HepG2 (cell line): Measurements from ENCODE around the gene ZFP36L2. TPM values are rescaled to one million over a fixed set of nuclear protein-coding genes. Genes with fewer than 3 reads are reported as not detected.

Experiments used
- ATF2 ChIP-seq: sonication (generic); formaldehyde crosslinking; IDR thresholded peaks from 2 replicates; pipeline ENCODE4 v1.4.0; 2020; ENCODE audit warnings: missing genetic modification reagents
- BATF2 ChIP-seq: sonication (generic); formaldehyde crosslinking; IDR thresholded peaks from 2 replicates; pipeline ENCODE4 v1.8.0; 2022; ENCODE audit warnings: mild to moderate bottlenecking, missing genetic modification reagents, moderate library complexity
- BCL3 ChIP-seq: sonication (generic); formaldehyde crosslinking; IDR thresholded peaks from 2 replicates; pipeline ENCODE4 v1.5.1; 2020; ENCODE audit warnings: mild to moderate bottlenecking, missing genetic modification reagents, moderate library complexity
- CBX1 ChIP-seq: IDR thresholded peaks from one replicate; pipeline ENCODE4 v1.6.1; 2016; ENCODE audit warnings: antibody characterized with exemption, low read depth
- EP300 ChIP-seq, 3 experiments: sonication (generic) in 1 of 3; formaldehyde crosslinking in 1 of 3; IDR thresholded peaks; 2 replicates each; pipeline versions ENCODE4 v1.5.1 to v1.6.1; 2011 to 2020; ENCODE audit warnings: low read depth in 2 of 3, low read length in 2 of 3, borderline replicate concordance in 1 of 3, improper control_type of control experiment in 1 of 3, mild to moderate bottlenecking in 1 of 3, missing genetic modification reagents in 1 of 3, moderate library complexity in 1 of 3
- ESRRA ChIP-seq: sonication (generic); formaldehyde crosslinking; IDR thresholded peaks from 2 replicates; pipeline ENCODE4 v1.5.1; 2020; ENCODE audit warnings: mild to moderate bottlenecking, low read depth, missing genetic modification reagents
- FOXC1 ChIP-seq: sonication (generic); formaldehyde crosslinking; IDR thresholded peaks from 2 replicates; pipeline ENCODE4 v1.8.0; 2022; ENCODE audit warnings: mild to moderate bottlenecking, missing genetic modification reagents, borderline replicate concordance
- HCFC1 ChIP-seq: fragments of 150-350 bp; IDR thresholded peaks from 2 replicates; pipeline ENCODE4 v1.6.1; 2014; ENCODE audit warnings: low read depth, low read length
- MEF2D ChIP-seq: sonication (generic); formaldehyde crosslinking; IDR thresholded peaks from 2 replicates; pipeline ENCODE4 v1.5.1; 2020; ENCODE audit warnings: mild to moderate bottlenecking, missing genetic modification reagents
- MTERF4 ChIP-seq: sonication (generic); formaldehyde crosslinking; IDR thresholded peaks from 2 replicates; pipeline ENCODE4 v1.8.0; 2023; ENCODE audit warnings: mild to moderate bottlenecking, missing genetic modification reagents
- NAIF1 ChIP-seq: sonication (generic); formaldehyde crosslinking; IDR thresholded peaks from 2 replicates; pipeline ENCODE4 v1.5.0; 2020; ENCODE audit warnings: mild to moderate bottlenecking, missing genetic modification reagents, borderline replicate concordance
- NR2F6 ChIP-seq, 2 experiments: IDR thresholded peaks; 2 replicates each; pipeline ENCODE4 v1.6.1; 2016; ENCODE audit warnings: antibody characterized with exemption in 1 of 2, mild to moderate bottlenecking in 1 of 2
- SUZ12 ChIP-seq: fragments of 150-350 bp; IDR thresholded peaks from 2 replicates; pipeline ENCODE4 v1.6.1; 2014; ENCODE audit warnings: low read depth, low read length
- ZMYM4 ChIP-seq: sonication (generic); formaldehyde crosslinking; IDR thresholded peaks from 2 replicates; pipeline ENCODE4 v1.8.1; 2023; ENCODE audit warnings: mild to moderate bottlenecking, missing genetic modification reagents
- ZNF383 ChIP-seq: sonication (generic); formaldehyde crosslinking; IDR thresholded peaks from 2 replicates; pipeline ENCODE4 v1.4.0; 2020; ENCODE audit warnings: missing genetic modification reagents, mild to moderate bottlenecking, borderline replicate concordance
- ZNF784 ChIP-seq: sonication (generic); formaldehyde crosslinking; IDR thresholded peaks from 2 replicates; pipeline ENCODE4 v1.5.1; 2020; ENCODE audit warnings: missing genetic modification reagents, mild to moderate bottlenecking, borderline replicate concordance
- ZSCAN9 ChIP-seq: IDR thresholded peaks from 2 replicates; pipeline ENCODE4 v1.6.1; 2016; ENCODE audit warnings: borderline replicate concordance
- polyA plus RNA-seq, 8 experiments: library from polyadenylated mRNA; depleted of rRNA in 3 of 8; stranded (reverse) in 7 of 8; unstranded in 1 of 8; fragments of >200 nt; fragmentation: Illumina TruSeq in 4 of 8; extraction: Trizol in 4 of 8; gene quantifications; 2 replicates each; pipeline versions ENCODE4 v1.2.1 to v1.2.3, GENCODE V29; 2011 to 2016; ENCODE audit warnings: low read depth in 4 of 8, missing spikeins in 1 of 8, mixed read lengths in 1 of 8; ENCODE audit not compliant: insufficient read depth in 1 of 8
- total RNA-seq, 5 experiments: library from RNA; depleted of rRNA; stranded (reverse); fragments of >200 nt; fragmentation: Illumina TruSeq; extraction: Trizol; gene quantifications; 2 replicates each; pipeline ENCODE4 v1.2.3, GENCODE V29; 2016; ENCODE audit warnings: low read depth in 1 of 5

ZFP36L2 gene
- total and polyA plus RNA-seq, 2 of the 13 experiments (the other 11 are each of a cell fraction or from before 2014, with no cell fraction given), result 11.2 to 21.8 TPM

- 0 out of 2 replicates have a peak, but pooled peaks have one; percentile 11 for TF ChIP-seq MTERF4 (CRISPR knock-in tag)
- 0 out of 2 replicates have a peak, but pooled peaks have one; percentile 14 for TF ChIP-seq NAIF1 (CRISPR knock-in tag)
- no peak for TF ChIP-seq EP300 (IDR thresholded peaks at IDR 0.05; ENCODE audit: low read depth in 2 of 2, low read length in 2 of 2)
- 0 out of 2 replicates have a peak, but pooled peaks have one; percentile 9 for TF ChIP-seq EP300 (CRISPR knock-in tag; IDR thresholded peaks at IDR 0.05; ENCODE audit: borderline replicate concordance)
- no peak for TF ChIP-seq ATF2
- no peak for TF ChIP-seq ZMYM4 (CRISPR knock-in tag)
- TF ChIP-seq ZSCAN9 (CRISPR knock-in tag), result no peak; the same call in 1 of the 2 replicates
- TF ChIP-seq MEF2D (CRISPR knock-in tag), result 0 out of 2 replicates have a peak, but pooled peaks have one; percentile 28
- TF ChIP-seq BCL3 (CRISPR knock-in tag), result no peak; the same call in 1 of the 2 replicates
- no peak for TF ChIP-seq FOXC1 (CRISPR knock-in tag)
- TF ChIP-seq ZNF383, result no peak
- TF ChIP-seq CBX1, result no peak
- no peak for TF ChIP-seq SUZ12
- TF ChIP-seq ESRRA (CRISPR knock-in tag), result 0 out of 2 replicates have a peak, but pooled peaks have one; percentile 7
- no peak for TF ChIP-seq NR2F6 (IDR thresholded peaks at IDR 0.05)
- peak; percentile 1; the same call in 1 of the 2 replicates for TF ChIP-seq NR2F6 (CRISPR knock-in tag; IDR thresholded peaks at IDR 0.05)
- TF ChIP-seq BATF2 (CRISPR knock-in tag), result no peak; the same call in 1 of the 2 replicates
- TF ChIP-seq HCFC1, result no peak
- TF ChIP-seq ZNF784, result no peak
These were observed 1.4 kb upstream of the ZFP36L2 start (continued) for GRCh38 chr2:43227830-43228281.
